NB4 (cell line): ENCODE data around the gene DNPH1.

Experiments used
- POLR2A ChIP-seq: IDR thresholded peaks from 2 replicates; pipeline ENCODE4 v1.6.1; 2011; ENCODE audit warnings: mild to moderate bottlenecking; ENCODE audit not compliant: insufficient read length; ENCODE audit errors: extremely low read depth
- TF ChIP-seq, protein P1 (sequence below): IDR thresholded peaks from one replicate; pipeline ENCODE4 v1.5.1; 2012; ENCODE audit warnings: low read depth, low read length
- TF ChIP-seq, protein P2 (sequence below): IDR thresholded peaks from 2 replicates; pipeline ENCODE4 v1.6.1; 2011; ENCODE audit warnings: low read depth, low read length

DNA sequence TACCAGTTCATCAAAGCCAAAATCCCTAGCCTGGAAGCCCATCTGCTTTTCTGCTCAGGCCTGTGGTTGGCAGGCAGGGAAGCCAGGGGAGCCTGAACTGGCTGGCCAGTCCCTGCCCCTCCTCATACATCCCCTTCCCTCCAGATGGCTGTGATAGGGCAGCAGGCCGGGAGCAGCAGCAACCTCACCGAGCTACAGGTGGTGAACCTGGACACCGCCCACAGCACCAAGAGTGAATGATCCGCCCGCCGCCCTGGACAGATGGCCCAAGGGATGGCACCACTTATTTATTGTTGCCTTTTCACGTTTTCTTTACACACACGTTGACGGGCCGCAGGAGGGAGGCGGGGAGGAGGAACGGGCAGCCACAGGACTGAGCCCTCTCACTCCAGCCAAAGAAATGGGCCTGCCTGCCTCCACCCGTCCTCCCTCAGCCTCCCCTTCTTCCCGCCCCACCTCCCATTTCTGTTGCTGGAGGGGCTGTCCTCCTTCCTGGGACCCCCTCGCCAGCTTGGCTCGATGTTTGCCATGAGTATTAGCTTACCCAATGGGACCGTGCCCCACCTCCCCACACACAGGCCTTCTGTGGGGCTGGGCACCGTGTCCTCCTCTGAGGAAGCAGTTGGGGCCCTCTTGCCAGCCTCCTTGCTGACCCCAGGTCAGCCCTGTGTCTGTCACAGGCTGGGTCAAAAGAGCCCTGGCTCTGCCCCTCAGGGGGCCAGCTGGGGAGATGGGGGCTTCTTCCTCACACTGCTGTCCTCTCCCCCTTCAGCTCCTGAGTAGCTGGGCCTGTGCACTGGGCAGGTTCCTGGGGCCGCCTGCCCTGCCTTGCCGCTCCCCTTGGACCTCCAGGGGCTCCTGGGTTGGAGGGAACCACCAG is 50.1 kb downstream of the DNPH1 start:
- TF ChIP-seq, protein P1, sequence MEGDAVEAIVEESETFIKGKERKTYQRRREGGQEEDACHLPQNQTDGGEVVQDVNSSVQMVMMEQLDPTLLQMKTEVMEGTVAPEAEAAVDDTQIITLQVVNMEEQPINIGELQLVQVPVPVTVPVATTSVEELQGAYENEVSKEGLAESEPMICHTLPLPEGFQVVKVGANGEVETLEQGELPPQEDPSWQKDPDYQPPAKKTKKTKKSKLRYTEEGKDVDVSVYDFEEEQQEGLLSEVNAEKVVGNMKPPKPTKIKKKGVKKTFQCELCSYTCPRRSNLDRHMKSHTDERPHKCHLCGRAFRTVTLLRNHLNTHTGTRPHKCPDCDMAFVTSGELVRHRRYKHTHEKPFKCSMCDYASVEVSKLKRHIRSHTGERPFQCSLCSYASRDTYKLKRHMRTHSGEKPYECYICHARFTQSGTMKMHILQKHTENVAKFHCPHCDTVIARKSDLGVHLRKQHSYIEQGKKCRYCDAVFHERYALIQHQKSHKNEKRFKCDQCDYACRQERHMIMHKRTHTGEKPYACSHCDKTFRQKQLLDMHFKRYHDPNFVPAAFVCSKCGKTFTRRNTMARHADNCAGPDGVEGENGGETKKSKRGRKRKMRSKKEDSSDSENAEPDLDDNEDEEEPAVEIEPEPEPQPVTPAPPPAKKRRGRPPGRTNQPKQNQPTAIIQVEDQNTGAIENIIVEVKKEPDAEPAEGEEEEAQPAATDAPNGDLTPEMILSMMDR, result no peak
- TF ChIP-seq POLR2A, result no peak
- TF ChIP-seq, protein P2, sequence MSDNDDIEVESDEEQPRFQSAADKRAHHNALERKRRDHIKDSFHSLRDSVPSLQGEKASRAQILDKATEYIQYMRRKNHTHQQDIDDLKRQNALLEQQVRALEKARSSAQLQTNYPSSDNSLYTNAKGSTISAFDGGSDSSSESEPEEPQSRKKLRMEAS, result no peak
